OCI-LY7 (cell line): ENCODE measurements around the gene COL20A1.

Experiments used
- EZH2phosphoT487 ChIP-seq: fragments of 200-600 bp; sonication (generic); IDR thresholded peaks from 2 replicates; pipeline ENCODE4 v1.6.1; 2018; ENCODE audit warnings: low read depth, borderline replicate concordance, mild to moderate bottlenecking, mixed run types, antibody characterized with exemption, low read length, moderate library complexity, mixed read lengths
- TF ChIP-seq, protein P1 (sequence below): fragments of 200-600 bp; sonication (generic); conservative IDR thresholded peaks from 2 replicates; pipeline ENCODE4 v1.5.1; 2014; ENCODE audit warnings: mild to moderate bottlenecking, antibody characterized with exemption, low read length, moderate library complexity, mixed read lengths

DNA sequence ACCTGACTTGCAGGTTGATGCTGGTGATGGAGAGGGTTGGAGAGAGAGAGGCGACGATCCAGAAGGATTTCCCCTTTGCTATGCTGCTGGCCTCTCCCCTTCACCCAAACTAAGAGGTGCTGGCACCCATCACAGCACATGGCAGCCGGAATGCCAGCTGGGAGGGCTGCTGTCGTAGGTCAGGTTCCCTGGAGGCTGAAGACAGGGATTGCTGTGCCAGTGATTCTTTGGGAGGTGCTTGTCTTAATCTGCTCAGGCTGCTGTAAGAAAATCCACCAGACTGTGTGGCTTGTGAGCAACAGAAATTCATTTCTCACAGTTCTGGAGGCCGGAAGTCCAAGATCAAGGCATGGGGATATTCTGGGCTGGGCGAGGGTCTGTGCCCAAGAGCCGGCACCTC is 24.7 kb upstream of the COL20A1 start:
- TF ChIP-seq, protein P1, sequence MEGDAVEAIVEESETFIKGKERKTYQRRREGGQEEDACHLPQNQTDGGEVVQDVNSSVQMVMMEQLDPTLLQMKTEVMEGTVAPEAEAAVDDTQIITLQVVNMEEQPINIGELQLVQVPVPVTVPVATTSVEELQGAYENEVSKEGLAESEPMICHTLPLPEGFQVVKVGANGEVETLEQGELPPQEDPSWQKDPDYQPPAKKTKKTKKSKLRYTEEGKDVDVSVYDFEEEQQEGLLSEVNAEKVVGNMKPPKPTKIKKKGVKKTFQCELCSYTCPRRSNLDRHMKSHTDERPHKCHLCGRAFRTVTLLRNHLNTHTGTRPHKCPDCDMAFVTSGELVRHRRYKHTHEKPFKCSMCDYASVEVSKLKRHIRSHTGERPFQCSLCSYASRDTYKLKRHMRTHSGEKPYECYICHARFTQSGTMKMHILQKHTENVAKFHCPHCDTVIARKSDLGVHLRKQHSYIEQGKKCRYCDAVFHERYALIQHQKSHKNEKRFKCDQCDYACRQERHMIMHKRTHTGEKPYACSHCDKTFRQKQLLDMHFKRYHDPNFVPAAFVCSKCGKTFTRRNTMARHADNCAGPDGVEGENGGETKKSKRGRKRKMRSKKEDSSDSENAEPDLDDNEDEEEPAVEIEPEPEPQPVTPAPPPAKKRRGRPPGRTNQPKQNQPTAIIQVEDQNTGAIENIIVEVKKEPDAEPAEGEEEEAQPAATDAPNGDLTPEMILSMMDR, result no peak
- no peak for TF ChIP-seq EZH2phosphoT487
